ENCODE measurements around the gene CHST2. TPM values are rescaled to one million over a fixed set of nuclear protein-coding genes. Genes with fewer than 3 reads are reported as not detected.

Gene CHST2
- total RNA-seq, 1 experiment from 2014 or later: 1.7 TPM

GRCh38 chr3:143171141-143171980 lies 51.8 kb downstream of the CHST2 start:
- no peak for TF ChIP-seq EGR1 (IDR thresholded peaks at IDR 0.05; ENCODE audit: low read depth)
- TF ChIP-seq SRF (IDR thresholded peaks at IDR 0.05; ENCODE audit: low read depth): no peak
- no peak for TF ChIP-seq JUND (IDR thresholded peaks at IDR 0.05)
- TF ChIP-seq RAD21 (IDR thresholded peaks at IDR 0.05; ENCODE audit: low read depth): no peak
- no peak for TF ChIP-seq ELF1 (IDR thresholded peaks at IDR 0.05; ENCODE audit: borderline replicate concordance, low read depth)
- TF ChIP-seq EZH2phosphoT487 (IDR thresholded peaks at IDR 0.05; ENCODE audit: borderline replicate concordance): no peak
- TF ChIP-seq FOSL1 (IDR thresholded peaks at IDR 0.05; ENCODE audit: low read depth): no peak
- TF ChIP-seq EZH2 (IDR thresholded peaks at IDR 0.05): no peak
- TF ChIP-seq, protein P1, sequence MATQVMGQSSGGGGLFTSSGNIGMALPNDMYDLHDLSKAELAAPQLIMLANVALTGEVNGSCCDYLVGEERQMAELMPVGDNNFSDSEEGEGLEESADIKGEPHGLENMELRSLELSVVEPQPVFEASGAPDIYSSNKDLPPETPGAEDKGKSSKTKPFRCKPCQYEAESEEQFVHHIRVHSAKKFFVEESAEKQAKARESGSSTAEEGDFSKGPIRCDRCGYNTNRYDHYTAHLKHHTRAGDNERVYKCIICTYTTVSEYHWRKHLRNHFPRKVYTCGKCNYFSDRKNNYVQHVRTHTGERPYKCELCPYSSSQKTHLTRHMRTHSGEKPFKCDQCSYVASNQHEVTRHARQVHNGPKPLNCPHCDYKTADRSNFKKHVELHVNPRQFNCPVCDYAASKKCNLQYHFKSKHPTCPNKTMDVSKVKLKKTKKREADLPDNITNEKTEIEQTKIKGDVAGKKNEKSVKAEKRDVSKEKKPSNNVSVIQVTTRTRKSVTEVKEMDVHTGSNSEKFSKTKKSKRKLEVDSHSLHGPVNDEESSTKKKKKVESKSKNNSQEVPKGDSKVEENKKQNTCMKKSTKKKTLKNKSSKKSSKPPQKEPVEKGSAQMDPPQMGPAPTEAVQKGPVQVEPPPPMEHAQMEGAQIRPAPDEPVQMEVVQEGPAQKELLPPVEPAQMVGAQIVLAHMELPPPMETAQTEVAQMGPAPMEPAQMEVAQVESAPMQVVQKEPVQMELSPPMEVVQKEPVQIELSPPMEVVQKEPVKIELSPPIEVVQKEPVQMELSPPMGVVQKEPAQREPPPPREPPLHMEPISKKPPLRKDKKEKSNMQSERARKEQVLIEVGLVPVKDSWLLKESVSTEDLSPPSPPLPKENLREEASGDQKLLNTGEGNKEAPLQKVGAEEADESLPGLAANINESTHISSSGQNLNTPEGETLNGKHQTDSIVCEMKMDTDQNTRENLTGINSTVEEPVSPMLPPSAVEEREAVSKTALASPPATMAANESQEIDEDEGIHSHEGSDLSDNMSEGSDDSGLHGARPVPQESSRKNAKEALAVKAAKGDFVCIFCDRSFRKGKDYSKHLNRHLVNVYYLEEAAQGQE (IDR thresholded peaks at IDR 0.05; ENCODE audit: low read depth): no peak
- no peak for TF ChIP-seq YY1 (IDR thresholded peaks at IDR 0.05; ENCODE audit: extremely low read depth, insufficient replicate concordance, low read depth, low read length)
- TF ChIP-seq, protein P2, sequence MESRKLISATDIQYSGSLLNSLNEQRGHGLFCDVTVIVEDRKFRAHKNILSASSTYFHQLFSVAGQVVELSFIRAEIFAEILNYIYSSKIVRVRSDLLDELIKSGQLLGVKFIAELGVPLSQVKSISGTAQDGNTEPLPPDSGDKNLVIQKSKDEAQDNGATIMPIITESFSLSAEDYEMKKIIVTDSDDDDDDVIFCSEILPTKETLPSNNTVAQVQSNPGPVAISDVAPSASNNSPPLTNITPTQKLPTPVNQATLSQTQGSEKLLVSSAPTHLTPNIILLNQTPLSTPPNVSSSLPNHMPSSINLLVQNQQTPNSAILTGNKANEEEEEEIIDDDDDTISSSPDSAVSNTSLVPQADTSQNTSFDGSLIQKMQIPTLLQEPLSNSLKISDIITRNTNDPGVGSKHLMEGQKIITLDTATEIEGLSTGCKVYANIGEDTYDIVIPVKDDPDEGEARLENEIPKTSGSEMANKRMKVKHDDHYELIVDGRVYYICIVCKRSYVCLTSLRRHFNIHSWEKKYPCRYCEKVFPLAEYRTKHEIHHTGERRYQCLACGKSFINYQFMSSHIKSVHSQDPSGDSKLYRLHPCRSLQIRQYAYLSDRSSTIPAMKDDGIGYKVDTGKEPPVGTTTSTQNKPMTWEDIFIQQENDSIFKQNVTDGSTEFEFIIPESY (IDR thresholded peaks at IDR 0.05; ENCODE audit: extremely low read depth, insufficient replicate concordance, low read length): no peak
- TF ChIP-seq, protein P3, sequence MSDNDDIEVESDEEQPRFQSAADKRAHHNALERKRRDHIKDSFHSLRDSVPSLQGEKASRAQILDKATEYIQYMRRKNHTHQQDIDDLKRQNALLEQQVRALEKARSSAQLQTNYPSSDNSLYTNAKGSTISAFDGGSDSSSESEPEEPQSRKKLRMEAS (IDR thresholded peaks at IDR 0.05): no peak
- TF ChIP-seq ATF3 (IDR thresholded peaks at IDR 0.05): no peak
- no peak for TF ChIP-seq ZNF274 (IDR thresholded peaks at IDR 0.05; ENCODE audit: low read depth, low read length)
- no peak for TF ChIP-seq CEBPB (IDR thresholded peaks at IDR 0.05; ENCODE audit: low read depth)
- TF ChIP-seq CTCF (IDR thresholded peaks at IDR 0.05 in 2 of 3, conservative IDR thresholded peaks at IDR 0.05 in 1 of 3; ENCODE audit: borderline replicate concordance in 1 of 3, insufficient read depth in 1 of 3, low read depth in 2 of 3, low read length in 2 of 3): no peak
- no peak for TF ChIP-seq SIN3A (IDR thresholded peaks at IDR 0.05; ENCODE audit: low read depth)
- no peak for TF ChIP-seq SP1 (IDR thresholded peaks at IDR 0.05; ENCODE audit: low read depth)
- TF ChIP-seq POLR2A (IDR thresholded peaks at IDR 0.05; ENCODE audit: borderline replicate concordance, extremely low read depth, insufficient read depth, insufficient read length): no peak
- Histone ChIP-seq H3K4me3 (replicated peaks in 1 of 2; ENCODE audit: low read depth in 1 of 2, low read length in 2 of 2) (no peak overlapping the region), H3K9me3 (ENCODE audit: control insufficient read depth in 1 of 2, insufficient read depth in 1 of 2, low read depth in 1 of 2, low read length in 2 of 2) (no peaks in the 10 kb centered on the region), H3K4me2 (ENCODE audit: low read length) (no peak overlapping the region), H4K20me1 (ENCODE audit: insufficient read depth) (no peaks in the 10 kb centered on the region), H3K9me2 (ENCODE audit: insufficient read depth) (no peaks in the 10 kb centered on the region), H3K27me3 (ENCODE audit: insufficient read depth, low read length) (no peaks in the 10 kb centered on the region), H3K27ac (ENCODE audit: low read depth, low read length) (no peak overlapping the region), H3K4me1 (ENCODE audit: control insufficient read depth in 1 of 2, insufficient read depth in 2 of 2, low read length in 2 of 2) (no peaks in the 10 kb centered on the region), H3K9ac (ENCODE audit: low read length) (no peak overlapping the region), H2AFZ (ENCODE audit: low read depth, low read length, poor library complexity, severe bottlenecking) (no peak overlapping the region), H3K36me3 (ENCODE audit: control insufficient read depth in 1 of 2, insufficient read depth in 2 of 2, low read length in 2 of 2) (no peaks in the 10 kb centered on the region), H3K79me2 (ENCODE audit: insufficient read depth, low read length) (no peaks in the 10 kb centered on the region)
- intact Hi-C loops (cut with micrococcal nuclease): no loop called here
- RAD21 ChIA-PET (ENCODE audit: low non-redundant PET in 1 of 2, low total read pairs in 2 of 2, uncharacterized antibody in 2 of 2, unreplicated experiment in 2 of 2): no interaction called here
- no TSS peak for BruUV-seq (replicated peaks)
- CTCF ChIA-PET: no interaction called here
- POLR2A ChIA-PET: no interaction called here
- DNase-seq (ENCODE audit: low read depth, low spot score) (no peak), ATAC-seq (no peak)
